OCI-LY1 (cell line): ENCODE measurements around the gene PATJ.

ENCODE experiments used
- H2AFZ ChIP-seq: fragments of 200-600 bp; sonication (generic), shearing (Covaris generic); 2 replicates; pipeline ENCODE4 v1.6.0; 2014; ENCODE audit warnings: antibody characterized with exemption, mild to moderate bottlenecking, low read length
- H3F3A ChIP-seq: fragments of 200-600 bp; sonication (generic), shearing (Covaris generic); 2 replicates; pipeline ENCODE4 v1.6.0; 2014; ENCODE audit warnings: mild to moderate bottlenecking, antibody characterized with exemption, low read length, moderate library complexity; ENCODE audit not compliant: insufficient read depth
- H3K27ac ChIP-seq: fragments of 200-600 bp; sonication (generic); 2 replicates; pipeline ENCODE4 v1.5.1; 2014; ENCODE audit warnings: low read length, mixed run types, mild to moderate bottlenecking, low read depth; ENCODE audit not compliant: poor library complexity, severe bottlenecking
- H3K27me3 ChIP-seq: fragments of 200-600 bp; sonication (generic); 2 replicates; pipeline ENCODE4 v1.6.0; 2014; ENCODE audit warnings: antibody characterized with exemption, mild to moderate bottlenecking, low read length, moderate library complexity; ENCODE audit not compliant: insufficient read depth
- H3K36me3 ChIP-seq: fragments of 200-600 bp; sonication (generic); 2 replicates; pipeline ENCODE4 v1.6.1; 2014; ENCODE audit warnings: mild to moderate bottlenecking, antibody characterized with exemption, low read length, moderate library complexity, mixed read lengths; ENCODE audit not compliant: insufficient read depth
- H3K4me1 ChIP-seq: fragments of 200-600 bp; sonication (generic); 2 replicates; pipeline ENCODE4 v1.5.1; 2014; ENCODE audit warnings: mild to moderate bottlenecking, low read length, moderate library complexity; ENCODE audit not compliant: insufficient read depth, severe bottlenecking
- H3K4me2 ChIP-seq: fragments of 200-600 bp; sonication (generic), shearing (Covaris generic); 2 replicates; pipeline ENCODE4 v1.6.1; 2014; ENCODE audit warnings: low read length
- H3K4me3 ChIP-seq: fragments of 200-600 bp; sonication (generic); 2 replicates; pipeline ENCODE4 v1.5.1; 2014; ENCODE audit warnings: low read length, low read depth, mild to moderate bottlenecking, mixed read lengths; ENCODE audit not compliant: poor library complexity, severe bottlenecking
- H3K79me2 ChIP-seq: fragments of 200-600 bp; shearing (Covaris generic); 2 replicates; pipeline ENCODE4 v1.6.1; 2016; ENCODE audit warnings: mixed run types, low read length, mixed read lengths; ENCODE audit not compliant: insufficient read depth
- H3K9ac ChIP-seq: fragments of 200-600 bp; sonication (generic), shearing (Covaris generic); 2 replicates; pipeline ENCODE4 v1.6.1; 2014; ENCODE audit warnings: mild to moderate bottlenecking, low read length, mixed read lengths
- H3K9me2 ChIP-seq: fragments of 200-600 bp; sonication (generic), shearing (Covaris generic); 2 replicates; pipeline ENCODE4 v1.6.1; 2014; ENCODE audit warnings: low read depth, mild to moderate bottlenecking, low read length, mixed read lengths
- H3K9me3 ChIP-seq: fragments of 200-600 bp; shearing (Covaris generic); 2 replicates; pipeline ENCODE4 v1.6.1; 2014; ENCODE audit warnings: low read length, mixed read lengths
- H4K20me1 ChIP-seq: fragments of 200-600 bp; sonication (generic), shearing (Covaris generic); 2 replicates; pipeline ENCODE4 v1.6.0; 2016; ENCODE audit warnings: mild to moderate bottlenecking, low read length; ENCODE audit not compliant: insufficient read depth
- CTCF ChIP-seq: fragments of 200-600 bp; sonication (generic), shearing (Covaris generic); IDR thresholded peaks from 2 replicates; pipeline ENCODE4 v1.5.1; 2017; ENCODE audit warnings: mild to moderate bottlenecking, antibody characterized with exemption, low read length, moderate library complexity, mixed read lengths
- EZH2 ChIP-seq: fragments of 200-600 bp; sonication (generic), shearing (Covaris generic); IDR thresholded peaks from 2 replicates; pipeline ENCODE4 v1.8.0; 2017; ENCODE audit warnings: borderline replicate concordance, mixed run types, mild to moderate bottlenecking, antibody characterized with exemption, low read length, moderate library complexity, mixed read lengths

The PATJ gene

GRCh38 chr1:62040973-62041372 lies 298.7 kb downstream of the PATJ start:
- H3K9me3 ChIP-seq, result no peaks in the 10 kb centered on the region
- no peaks in the 10 kb centered on the region for H3K36me3 ChIP-seq
- H3F3A ChIP-seq, result no peaks in the 10 kb centered on the region
- no peak overlapping the region for H3K9ac ChIP-seq
- H3K27me3 ChIP-seq, result no peaks in the 10 kb centered on the region
- no peak overlapping the region for H2AFZ ChIP-seq
- no peak for TF ChIP-seq EZH2
- no peak for TF ChIP-seq CTCF
- no peaks in the 10 kb centered on the region for H3K4me1 ChIP-seq
- H3K9me2 ChIP-seq, result no peaks in the 10 kb centered on the region
- no peaks in the 10 kb centered on the region for H3K79me2 ChIP-seq
- H4K20me1 ChIP-seq, result no peaks in the 10 kb centered on the region
- no peak overlapping the region for H3K27ac ChIP-seq
- no peak overlapping the region for H3K4me3 ChIP-seq
- no peak overlapping the region for H3K4me2 ChIP-seq

- Histone ChIP-seq H3K4me1 (no peaks in the 10 kb centered on the region), H3F3A (no peaks in the 10 kb centered on the region), H2AFZ (no peak overlapping the region), H3K36me3 (no peaks in the 10 kb centered on the region), H3K9ac (no peak overlapping the region), H3K27me3 (no peaks in the 10 kb centered on the region), H3K27ac (no peak overlapping the region), H3K4me2 (no peak overlapping the region), H3K79me2 (no peaks in the 10 kb centered on the region), H3K4me3 (no peak overlapping the region), H4K20me1 (no peaks in the 10 kb centered on the region), H3K9me2 (no peaks in the 10 kb centered on the region), H3K9me3 (no peaks in the 10 kb centered on the region)
- TF ChIP-seq CTCF, result no peak
- no peak for TF ChIP-seq EZH2
Observed at GRCh38 chr1:62043154-62043553, 300.9 kb downstream of the PATJ start.

DNA sequence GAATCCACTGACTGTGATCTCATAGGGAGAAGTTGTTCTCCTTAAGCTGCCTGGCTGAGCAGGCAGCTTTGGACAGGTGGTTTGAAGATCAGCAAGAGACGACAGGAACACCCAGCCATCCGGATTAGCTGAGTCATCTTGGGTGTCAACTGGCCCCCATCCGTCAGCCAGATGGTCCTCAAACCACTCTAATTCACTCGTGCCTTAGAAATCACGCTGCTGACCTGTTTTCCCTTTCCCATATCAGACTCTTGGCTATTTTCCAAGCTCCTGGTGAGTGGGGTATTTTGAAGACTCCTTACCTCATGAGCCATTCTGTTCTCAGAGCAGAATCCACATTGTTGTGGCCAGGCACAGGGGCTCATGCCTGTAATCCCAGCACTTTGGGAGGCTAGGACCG lies 303.3 kb downstream of the PATJ start:
- H3K9me2 ChIP-seq, result no peaks in the 10 kb centered on the region
- no peak overlapping the region for H3K27ac ChIP-seq
- no peak overlapping the region for H3K4me3 ChIP-seq

More for the DNA sequence above, 303.3 kb downstream of the PATJ start:
- Histone ChIP-seq H3K36me3 (no peaks in the 10 kb centered on the region), H3K27me3 (no peaks in the 10 kb centered on the region), H2AFZ (no peak overlapping the region), H4K20me1 (no peaks in the 10 kb centered on the region), H3K4me2 (no peak overlapping the region), H3K9ac (no peak overlapping the region), H3K4me1 (no peaks in the 10 kb centered on the region), H3F3A (no peaks in the 10 kb centered on the region), H3K9me3 (no peaks in the 10 kb centered on the region), H3K79me2 (no peaks in the 10 kb centered on the region)
- TF ChIP-seq CTCF, result no peak
- no peak for TF ChIP-seq EZH2
